ENCODE data around the gene MRPL33. TPM values are rescaled to one million over a fixed set of nuclear protein-coding genes. Genes with fewer than 3 reads are reported as not detected.

MRPL33 gene
- total and polyA plus RNA-seq, 2 of the 13 experiments (the other 11 are each of a cell fraction or from before 2014, with no cell fraction given), result 69.7 to 218 TPM

DNA sequence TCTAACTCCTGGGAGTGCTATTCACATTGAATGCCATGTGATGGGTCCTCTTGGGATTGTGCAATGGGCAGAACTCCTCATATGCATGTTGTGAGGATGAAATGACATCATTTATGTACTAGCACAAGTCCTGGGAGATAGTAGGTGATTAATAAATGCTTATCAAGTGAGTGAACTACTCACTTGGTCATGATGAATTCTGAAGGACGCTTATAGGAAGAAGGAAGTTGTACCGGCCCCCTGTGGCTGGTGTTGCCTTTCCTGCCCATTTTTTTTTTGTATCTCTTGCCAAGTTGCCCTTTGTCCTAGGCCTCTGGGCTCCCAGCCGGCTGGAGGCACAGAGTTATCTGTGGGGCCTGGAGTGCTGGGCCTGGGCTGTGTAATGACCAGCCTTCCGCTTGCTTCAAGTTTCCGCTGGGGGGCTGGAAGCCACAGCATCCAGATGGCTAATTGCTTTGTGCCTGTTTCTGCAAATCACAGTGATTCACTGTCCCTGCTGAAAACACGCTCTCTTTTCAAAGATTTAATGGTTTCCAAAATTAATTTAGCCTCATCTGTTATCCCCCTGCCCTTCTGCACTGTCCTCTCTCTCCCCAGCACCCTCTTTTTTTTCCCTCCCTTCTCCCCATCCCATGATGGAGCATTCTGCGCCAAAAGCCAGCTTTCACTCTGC, 33.7 kb upstream of the MRPL33 start (continued):
- TF ChIP-seq, protein P1, sequence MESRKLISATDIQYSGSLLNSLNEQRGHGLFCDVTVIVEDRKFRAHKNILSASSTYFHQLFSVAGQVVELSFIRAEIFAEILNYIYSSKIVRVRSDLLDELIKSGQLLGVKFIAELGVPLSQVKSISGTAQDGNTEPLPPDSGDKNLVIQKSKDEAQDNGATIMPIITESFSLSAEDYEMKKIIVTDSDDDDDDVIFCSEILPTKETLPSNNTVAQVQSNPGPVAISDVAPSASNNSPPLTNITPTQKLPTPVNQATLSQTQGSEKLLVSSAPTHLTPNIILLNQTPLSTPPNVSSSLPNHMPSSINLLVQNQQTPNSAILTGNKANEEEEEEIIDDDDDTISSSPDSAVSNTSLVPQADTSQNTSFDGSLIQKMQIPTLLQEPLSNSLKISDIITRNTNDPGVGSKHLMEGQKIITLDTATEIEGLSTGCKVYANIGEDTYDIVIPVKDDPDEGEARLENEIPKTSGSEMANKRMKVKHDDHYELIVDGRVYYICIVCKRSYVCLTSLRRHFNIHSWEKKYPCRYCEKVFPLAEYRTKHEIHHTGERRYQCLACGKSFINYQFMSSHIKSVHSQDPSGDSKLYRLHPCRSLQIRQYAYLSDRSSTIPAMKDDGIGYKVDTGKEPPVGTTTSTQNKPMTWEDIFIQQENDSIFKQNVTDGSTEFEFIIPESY (CRISPR knock-in tag; IDR thresholded peaks at IDR 0.05), result 0 out of 2 replicates have a peak, but pooled peaks have one; percentile 7
- TF ChIP-seq GATAD2A (CRISPR knock-in tag; IDR thresholded peaks at IDR 0.05) (peak; percentile 85), ZSCAN12 (CRISPR knock-in tag; IDR thresholded peaks at IDR 0.05) (0 out of 2 replicates have a peak, but pooled peaks have one; percentile 59), ZIK1 (CRISPR knock-in tag; IDR thresholded peaks at IDR 0.05; ENCODE audit: borderline replicate concordance, low read depth) (no peak), ZNF335 (CRISPR knock-in tag; IDR thresholded peaks at IDR 0.05) (no peak), KLF13 (CRISPR knock-in tag; IDR thresholded peaks at IDR 0.05) (no peak), ELF1 (CRISPR knock-in tag; IDR thresholded peaks at IDR 0.05) (peak; percentile 60; the same call in 1 of the 2 replicates), NR2C2 (CRISPR knock-in tag; IDR thresholded peaks at IDR 0.05; ENCODE audit: borderline replicate concordance) (no peak; the same call in 1 of the 2 replicates), ZFP62 (CRISPR knock-in tag; IDR thresholded peaks at IDR 0.05) (0 out of 2 replicates have a peak, but pooled peaks have one; percentile 42), ZNF703 (CRISPR knock-in tag; IDR thresholded peaks at IDR 0.05; ENCODE audit: borderline replicate concordance) (no peak), MXD4 (CRISPR knock-in tag; IDR thresholded peaks at IDR 0.05) (0 out of 2 replicates have a peak, but pooled peaks have one; percentile 12), ZNF10 (CRISPR knock-in tag; IDR thresholded peaks at IDR 0.05; ENCODE audit: borderline replicate concordance, low read depth) (no peak), ZNF776 (CRISPR knock-in tag; IDR thresholded peaks at IDR 0.05) (no peak), ISL2 (CRISPR knock-in tag; IDR thresholded peaks at IDR 0.05) (peak; percentile 69; the same call in 1 of the 2 replicates), ZNF841 (CRISPR knock-in tag; IDR thresholded peaks at IDR 0.05; ENCODE audit: borderline replicate concordance) (0 out of 2 replicates have a peak, but pooled peaks have one; percentile 17), ATM (IDR thresholded peaks at IDR 0.05; ENCODE audit: borderline replicate concordance) (no peak), ZNF124 (CRISPR knock-in tag; IDR thresholded peaks at IDR 0.05) (peak; percentile 40; the same call in 1 of the 2 replicates), MED8 (CRISPR knock-in tag; IDR thresholded peaks at IDR 0.05; ENCODE audit: insufficient replicate concordance) (no peak)
- TF ChIP-seq, protein P2, sequence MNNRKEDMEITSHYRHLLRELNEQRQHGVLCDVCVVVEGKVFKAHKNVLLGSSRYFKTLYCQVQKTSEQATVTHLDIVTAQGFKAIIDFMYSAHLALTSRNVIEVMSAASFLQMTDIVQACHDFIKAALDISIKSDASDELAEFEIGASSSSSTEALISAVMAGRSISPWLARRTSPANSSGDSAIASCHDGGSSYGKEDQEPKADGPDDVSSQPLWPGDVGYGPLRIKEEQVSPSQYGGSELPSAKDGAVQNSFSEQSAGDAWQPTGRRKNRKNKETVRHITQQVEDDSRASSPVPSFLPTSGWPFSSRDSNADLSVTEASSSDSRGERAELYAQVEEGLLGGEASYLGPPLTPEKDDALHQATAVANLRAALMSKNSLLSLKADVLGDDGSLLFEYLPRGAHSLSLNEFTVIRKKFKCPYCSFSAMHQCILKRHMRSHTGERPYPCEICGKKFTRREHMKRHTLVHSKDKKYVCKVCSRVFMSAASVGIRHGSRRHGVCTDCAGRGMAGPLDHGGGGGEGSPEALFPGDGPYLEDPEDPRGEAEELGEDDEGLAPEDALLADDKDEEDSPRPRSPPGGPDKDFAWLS (CRISPR knock-in tag; IDR thresholded peaks at IDR 0.05; ENCODE audit: borderline replicate concordance), result no peak
- TF ChIP-seq, protein P3, sequence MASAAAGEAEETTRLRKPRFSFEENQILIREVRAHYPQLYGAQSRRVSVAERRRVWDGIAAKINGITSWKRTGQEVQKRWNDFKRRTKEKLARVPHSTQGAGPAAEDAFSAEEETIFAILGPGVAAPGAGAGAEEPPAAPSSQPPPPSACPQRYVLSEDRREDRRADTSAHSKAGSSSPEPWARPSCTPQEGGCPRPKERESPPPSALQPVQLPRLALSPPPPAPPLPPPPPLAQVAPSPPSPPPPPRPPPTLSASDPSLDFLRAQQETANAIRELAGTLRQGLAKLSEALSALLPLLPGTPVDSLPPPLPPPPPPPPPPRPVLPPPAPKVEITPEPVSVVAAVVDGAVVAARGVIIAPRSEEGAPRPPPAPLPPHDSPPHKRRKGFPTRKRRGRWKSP (CRISPR knock-in tag; IDR thresholded peaks at IDR 0.05), result peak; percentile 64; the same call in 1 of the 2 replicates
- TF ChIP-seq, protein P4, sequence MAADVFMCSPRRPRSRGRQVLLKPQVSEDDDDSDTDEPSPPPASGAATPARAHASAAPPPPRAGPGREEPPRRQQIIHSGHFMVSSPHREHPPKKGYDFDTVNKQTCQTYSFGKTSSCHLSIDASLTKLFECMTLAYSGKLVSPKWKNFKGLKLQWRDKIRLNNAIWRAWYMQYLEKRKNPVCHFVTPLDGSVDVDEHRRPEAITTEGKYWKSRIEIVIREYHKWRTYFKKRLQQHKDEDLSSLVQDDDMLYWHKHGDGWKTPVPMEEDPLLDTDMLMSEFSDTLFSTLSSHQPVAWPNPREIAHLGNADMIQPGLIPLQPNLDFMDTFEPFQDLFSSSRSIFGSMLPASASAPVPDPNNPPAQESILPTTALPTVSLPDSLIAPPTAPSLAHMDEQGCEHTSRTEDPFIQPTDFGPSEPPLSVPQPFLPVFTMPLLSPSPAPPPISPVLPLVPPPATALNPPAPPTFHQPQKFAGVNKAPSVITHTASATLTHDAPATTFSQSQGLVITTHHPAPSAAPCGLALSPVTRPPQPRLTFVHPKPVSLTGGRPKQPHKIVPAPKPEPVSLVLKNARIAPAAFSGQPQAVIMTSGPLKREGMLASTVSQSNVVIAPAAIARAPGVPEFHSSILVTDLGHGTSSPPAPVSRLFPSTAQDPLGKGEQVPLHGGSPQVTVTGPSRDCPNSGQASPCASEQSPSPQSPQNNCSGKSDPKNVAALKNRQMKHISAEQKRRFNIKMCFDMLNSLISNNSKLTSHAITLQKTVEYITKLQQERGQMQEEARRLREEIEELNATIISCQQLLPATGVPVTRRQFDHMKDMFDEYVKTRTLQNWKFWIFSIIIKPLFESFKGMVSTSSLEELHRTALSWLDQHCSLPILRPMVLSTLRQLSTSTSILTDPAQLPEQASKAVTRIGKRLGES (CRISPR knock-in tag; IDR thresholded peaks at IDR 0.05; ENCODE audit: borderline replicate concordance), result no peak
